Heart left ventricle (tissue), 13 donors: ENCODE data around the gene MICALL1.

Source experiments
- CTCF ChIP-seq, 12 donors: fragments of 200-600 bp; sonication (generic) in 4 of 12; IDR thresholded peaks; one replicate each; pipeline versions ENCODE4 v1.5.0 to v1.8.0; 2018 to 2022; ENCODE audit warnings: antibody characterized with exemption in 12 of 12, mild to moderate bottlenecking in 5 of 12
- POLR2A ChIP-seq, 2 donors: fragments of 450-650 bp; IDR thresholded peaks; one replicate each; pipeline ENCODE4 v1.6.1; 2017; ENCODE audit warnings: antibody characterized with exemption in 2 of 2, mild to moderate bottlenecking in 2 of 2, moderate library complexity in 2 of 2
- donor health status: ischemic (EF 13 %, LVEDD 7.1; RV severe dilation, severe dysfunction).
- donor health status: DM: no; HTN: yes; CAD: no.
- donor health status: DM: no; HTN: no; CAD: no.
- donor health status: ischemic (EF 25% LVEDD 6.9; RV normal size, moderate dysfunction).
- donor health status: ischemic (EF 25% LVEDD 5.7; RV mildly dilated, moderate dysfunction).
- donor health status: ischemic (EF 35%, LVEDD 5.7; RV mildly dilated, moderate dysfunction).
- donor health status: nonischemic (EF 11% LVEDD 7.7; RV severe dilation, severe dysfunction).
- donor health status: DM: yes; HTN: yes; CAD: no.
- donor health status: PGD.
- donor health status: ischemic (EF 29% LVEDD 5.4; RV normal size, mild dysfunction).
- donor health status: nonischemic (EF 23%, LVEDD 6.1; RV moderate dilation, normal function).

GRCh38 chr22:37965940-37966664 is 60.0 kb downstream of the MICALL1 start:
- TF ChIP-seq POLR2A (IDR thresholded peaks at IDR 0.05) (no peak), CTCF (IDR thresholded peaks at IDR 0.05) (no peak)
